Measurements from ENCODE around the gene OAS2. TPM values are rescaled to one million over a fixed set of nuclear protein-coding genes. Genes with fewer than 3 reads are reported as not detected.

OAS2 gene
- polyA plus RNA-seq, 1 donor from 2014 or later, result not detected

GRCh38 chr12:112992541-112993398 is 14.5 kb downstream of the OAS2 start:
- Histone ChIP-seq H2AFZ (ENCODE audit: low read depth, low read length) (no peak overlapping the region), H3K4me3 (ENCODE audit: low read length) (no peak overlapping the region), H3K79me2 (replicated peaks; ENCODE audit: insufficient read depth, low read length) (no peaks in the 10 kb centered on the region), H3K9ac (ENCODE audit: low read length) (no peak overlapping the region), H3F3A (ENCODE audit: insufficient read depth, low read length, poor library complexity, severe bottlenecking) (no peaks in the 10 kb centered on the region), H3K9me2 (ENCODE audit: insufficient read depth, low read length) (no peaks in the 10 kb centered on the region), H3K27me3 (ENCODE audit: insufficient read depth, low read depth, low read length) (no peaks in the 10 kb centered on the region), H3K4me2 (ENCODE audit: low read length) (no peak overlapping the region), H3K27ac (ENCODE audit: low read length) (no peak overlapping the region), H3K36me3 (ENCODE audit: insufficient read depth, low read length) (no peaks in the 10 kb centered on the region), H4K20me1 (ENCODE audit: insufficient read depth) (no peaks in the 10 kb centered on the region), H3K9me3 (ENCODE audit: low read length) (no peaks in the 10 kb centered on the region)
- TF ChIP-seq SMC3 (conservative IDR thresholded peaks at IDR 0.05; ENCODE audit: poor library complexity), result peak; percentile 93
- peak; percentile 91 for TF ChIP-seq RAD21 (conservative IDR thresholded peaks at IDR 0.05)
- TF ChIP-seq, protein P1, sequence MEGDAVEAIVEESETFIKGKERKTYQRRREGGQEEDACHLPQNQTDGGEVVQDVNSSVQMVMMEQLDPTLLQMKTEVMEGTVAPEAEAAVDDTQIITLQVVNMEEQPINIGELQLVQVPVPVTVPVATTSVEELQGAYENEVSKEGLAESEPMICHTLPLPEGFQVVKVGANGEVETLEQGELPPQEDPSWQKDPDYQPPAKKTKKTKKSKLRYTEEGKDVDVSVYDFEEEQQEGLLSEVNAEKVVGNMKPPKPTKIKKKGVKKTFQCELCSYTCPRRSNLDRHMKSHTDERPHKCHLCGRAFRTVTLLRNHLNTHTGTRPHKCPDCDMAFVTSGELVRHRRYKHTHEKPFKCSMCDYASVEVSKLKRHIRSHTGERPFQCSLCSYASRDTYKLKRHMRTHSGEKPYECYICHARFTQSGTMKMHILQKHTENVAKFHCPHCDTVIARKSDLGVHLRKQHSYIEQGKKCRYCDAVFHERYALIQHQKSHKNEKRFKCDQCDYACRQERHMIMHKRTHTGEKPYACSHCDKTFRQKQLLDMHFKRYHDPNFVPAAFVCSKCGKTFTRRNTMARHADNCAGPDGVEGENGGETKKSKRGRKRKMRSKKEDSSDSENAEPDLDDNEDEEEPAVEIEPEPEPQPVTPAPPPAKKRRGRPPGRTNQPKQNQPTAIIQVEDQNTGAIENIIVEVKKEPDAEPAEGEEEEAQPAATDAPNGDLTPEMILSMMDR (IDR thresholded peaks at IDR 0.05; ENCODE audit: poor library complexity, severe bottlenecking), result peak; percentile 94
- TF ChIP-seq MXI1 (conservative IDR thresholded peaks at IDR 0.05; ENCODE audit: poor library complexity, severe bottlenecking), result no peak

- Histone ChIP-seq H3K9me3 (ENCODE audit: low read length) (no peaks in the 10 kb centered on the region), H3K4me3 (ENCODE audit: low read length) (no peak overlapping the region), H2AFZ (ENCODE audit: low read depth, low read length) (no peak overlapping the region)
Observed at GRCh38 chr12:112995008-112995407, 16.7 kb downstream of the OAS2 start.

DNA sequence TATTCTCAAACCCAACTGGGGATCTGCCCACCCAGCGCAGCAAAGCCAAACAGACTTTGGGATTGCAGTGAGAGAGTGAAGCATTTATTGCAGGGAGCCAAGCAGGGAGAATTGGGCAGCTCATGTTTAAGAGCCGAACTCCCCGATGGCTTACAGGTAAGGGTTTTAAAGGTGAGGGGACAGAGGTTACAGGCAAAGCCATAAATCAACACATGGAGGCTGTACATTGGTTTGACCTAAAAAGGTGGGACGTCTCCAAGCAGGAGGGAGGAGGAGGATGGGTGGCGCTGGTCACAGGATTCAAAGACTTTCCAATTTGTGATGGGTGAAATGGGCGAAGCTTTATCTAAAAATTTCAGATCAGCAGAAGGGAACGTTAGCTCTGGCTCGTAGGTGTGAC is 18.2 kb downstream of the OAS2 start:
- no peaks in the 10 kb centered on the region for H3K79me2 ChIP-seq (replicated peaks; ENCODE audit: insufficient read depth, low read length)
- H3K27ac ChIP-seq (ENCODE audit: low read length), result no peak overlapping the region
- no peaks in the 10 kb centered on the region for H3K27me3 ChIP-seq (ENCODE audit: insufficient read depth, low read depth, low read length)
- no peaks in the 10 kb centered on the region for H3K9me3 ChIP-seq (ENCODE audit: low read length)
- no peak overlapping the region for H3K4me3 ChIP-seq (ENCODE audit: low read length)
- no peaks in the 10 kb centered on the region for H3K9me2 ChIP-seq (ENCODE audit: insufficient read depth, low read length)
- H3K36me3 ChIP-seq (ENCODE audit: insufficient read depth, low read length), result no peaks in the 10 kb centered on the region
- no peaks in the 10 kb centered on the region for H4K20me1 ChIP-seq (ENCODE audit: insufficient read depth)
- H3K9ac ChIP-seq (ENCODE audit: low read length), result no peak overlapping the region
- H3F3A ChIP-seq (ENCODE audit: insufficient read depth, low read length, poor library complexity, severe bottlenecking), result no peaks in the 10 kb centered on the region
- no peak overlapping the region for H2AFZ ChIP-seq (ENCODE audit: low read depth, low read length)
- TF ChIP-seq, protein P1 (IDR thresholded peaks at IDR 0.05; ENCODE audit: poor library complexity, severe bottlenecking), result no peak
- TF ChIP-seq EP300 (conservative IDR thresholded peaks at IDR 0.05; ENCODE audit: poor library complexity, severe bottlenecking), result no peak
- TF ChIP-seq, protein P2, sequence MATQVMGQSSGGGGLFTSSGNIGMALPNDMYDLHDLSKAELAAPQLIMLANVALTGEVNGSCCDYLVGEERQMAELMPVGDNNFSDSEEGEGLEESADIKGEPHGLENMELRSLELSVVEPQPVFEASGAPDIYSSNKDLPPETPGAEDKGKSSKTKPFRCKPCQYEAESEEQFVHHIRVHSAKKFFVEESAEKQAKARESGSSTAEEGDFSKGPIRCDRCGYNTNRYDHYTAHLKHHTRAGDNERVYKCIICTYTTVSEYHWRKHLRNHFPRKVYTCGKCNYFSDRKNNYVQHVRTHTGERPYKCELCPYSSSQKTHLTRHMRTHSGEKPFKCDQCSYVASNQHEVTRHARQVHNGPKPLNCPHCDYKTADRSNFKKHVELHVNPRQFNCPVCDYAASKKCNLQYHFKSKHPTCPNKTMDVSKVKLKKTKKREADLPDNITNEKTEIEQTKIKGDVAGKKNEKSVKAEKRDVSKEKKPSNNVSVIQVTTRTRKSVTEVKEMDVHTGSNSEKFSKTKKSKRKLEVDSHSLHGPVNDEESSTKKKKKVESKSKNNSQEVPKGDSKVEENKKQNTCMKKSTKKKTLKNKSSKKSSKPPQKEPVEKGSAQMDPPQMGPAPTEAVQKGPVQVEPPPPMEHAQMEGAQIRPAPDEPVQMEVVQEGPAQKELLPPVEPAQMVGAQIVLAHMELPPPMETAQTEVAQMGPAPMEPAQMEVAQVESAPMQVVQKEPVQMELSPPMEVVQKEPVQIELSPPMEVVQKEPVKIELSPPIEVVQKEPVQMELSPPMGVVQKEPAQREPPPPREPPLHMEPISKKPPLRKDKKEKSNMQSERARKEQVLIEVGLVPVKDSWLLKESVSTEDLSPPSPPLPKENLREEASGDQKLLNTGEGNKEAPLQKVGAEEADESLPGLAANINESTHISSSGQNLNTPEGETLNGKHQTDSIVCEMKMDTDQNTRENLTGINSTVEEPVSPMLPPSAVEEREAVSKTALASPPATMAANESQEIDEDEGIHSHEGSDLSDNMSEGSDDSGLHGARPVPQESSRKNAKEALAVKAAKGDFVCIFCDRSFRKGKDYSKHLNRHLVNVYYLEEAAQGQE (IDR thresholded peaks at IDR 0.05; ENCODE audit: borderline replicate concordance), result no peak
- TF ChIP-seq TAF1 (IDR thresholded peaks at IDR 0.05; ENCODE audit: low read depth), result no peak
- TF ChIP-seq RAD21 (conservative IDR thresholded peaks at IDR 0.05), result no peak
- TF ChIP-seq POLR2AphosphoS5 (IDR thresholded peaks at IDR 0.05), result no peak
- TF ChIP-seq EZH2 (IDR thresholded peaks at IDR 0.05; ENCODE audit: borderline replicate concordance, insufficient read depth, low read length, poor library complexity, severe bottlenecking), result no peak
- no peak overlapping the region for H3K4me2 ChIP-seq (ENCODE audit: low read length)

More at GRCh38 chr12:112995008-112995407, 16.7 kb downstream of the OAS2 start:
- H3F3A ChIP-seq (ENCODE audit: insufficient read depth, low read length, poor library complexity, severe bottlenecking), result no peaks in the 10 kb centered on the region
- H3K27me3 ChIP-seq (ENCODE audit: insufficient read depth, low read depth, low read length), result no peaks in the 10 kb centered on the region
- no peak overlapping the region for H3K9ac ChIP-seq (ENCODE audit: low read length)
- H3K36me3 ChIP-seq (ENCODE audit: insufficient read depth, low read length), result no peaks in the 10 kb centered on the region
- no peak overlapping the region for H3K4me2 ChIP-seq (ENCODE audit: low read length)
- H3K9me2 ChIP-seq (ENCODE audit: insufficient read depth, low read length), result no peaks in the 10 kb centered on the region
- H3K27ac ChIP-seq (ENCODE audit: low read length), result no peak overlapping the region
- TF ChIP-seq, protein P1 (IDR thresholded peaks at IDR 0.05; ENCODE audit: poor library complexity, severe bottlenecking), result no peak
- no peak for TF ChIP-seq POLR2AphosphoS5 (IDR thresholded peaks at IDR 0.05)
- no peaks in the 10 kb centered on the region for H3K79me2 ChIP-seq (replicated peaks; ENCODE audit: insufficient read depth, low read length)
- no peaks in the 10 kb centered on the region for H4K20me1 ChIP-seq (ENCODE audit: insufficient read depth)

Data from neural cell (in vitro differentiated cells).